ENCODE results near the gene LIF.
"Not testable (repeated sequence)": the region's sequence is repeated elsewhere in the genome, so short reads cannot be mapped to it uniquely, and the experiment has no call there.

The LIF gene

DNA sequence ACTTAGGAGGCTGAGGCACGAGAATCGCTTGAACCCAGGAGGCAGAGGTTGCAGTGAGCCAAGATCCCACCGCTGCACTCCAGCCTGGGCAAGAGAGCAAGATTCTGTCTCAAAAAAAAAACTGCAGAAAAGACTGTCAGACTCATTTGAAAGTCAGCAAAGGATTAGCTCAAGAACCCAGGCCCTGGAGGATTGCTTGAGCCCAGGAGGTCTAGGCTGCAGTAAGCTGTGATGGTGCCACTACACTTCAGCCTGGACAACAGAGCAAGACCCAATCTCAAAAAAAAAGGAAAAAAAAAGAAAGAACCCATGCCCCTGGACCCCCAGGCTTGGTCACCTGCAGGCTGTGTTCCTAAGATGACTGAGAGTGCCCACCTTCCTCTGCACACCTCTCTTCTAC, 16.2 kb downstream of the LIF start:
- in situ Hi-C loops (cut with HindIII; ENCODE audit: low sequenced_read_pairs), result no loop called here

DNA sequence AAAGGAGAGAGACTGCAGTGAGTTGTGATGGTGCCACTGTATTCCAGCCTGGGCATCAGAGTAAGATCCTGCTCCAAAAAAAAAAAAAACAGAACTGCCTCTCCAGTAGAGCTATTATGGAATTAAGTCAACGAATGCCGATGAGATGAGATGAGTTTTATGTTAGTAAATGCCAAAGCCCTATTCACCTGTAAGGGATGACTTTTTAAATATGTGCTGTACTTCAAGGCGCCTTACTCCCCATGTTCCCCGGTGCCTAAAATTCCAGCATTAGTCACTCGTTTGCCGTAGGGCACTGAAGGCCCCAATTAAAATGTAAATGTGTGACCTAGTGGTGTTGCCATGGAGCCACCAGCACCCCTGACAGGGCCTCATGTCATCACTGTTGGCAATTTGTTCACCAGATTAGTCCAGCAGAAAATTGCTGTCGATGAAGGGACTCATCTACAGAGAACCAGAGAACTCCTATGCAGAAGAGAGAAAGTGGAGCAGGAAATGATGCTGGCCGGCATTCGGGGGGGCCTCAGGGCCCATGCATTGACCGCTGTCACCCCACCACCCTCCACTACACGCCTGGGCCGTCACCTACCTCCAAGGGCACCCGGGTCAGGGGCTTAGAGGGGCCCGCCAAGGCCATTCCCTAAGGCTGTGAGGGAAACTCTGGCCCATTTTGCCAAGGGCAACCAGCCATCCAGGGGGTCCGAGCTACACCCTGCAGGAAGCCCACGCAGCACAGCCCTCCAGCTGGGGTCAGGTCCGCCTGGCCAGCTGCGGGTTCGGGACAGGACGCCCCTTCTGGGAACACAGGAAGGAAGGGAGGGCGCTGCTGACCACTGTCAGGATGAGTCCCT, 17.8 kb downstream of the LIF start:
- in situ Hi-C loops (cut with HindIII; ENCODE audit: low sequenced_read_pairs), result no loop called here

DNA sequence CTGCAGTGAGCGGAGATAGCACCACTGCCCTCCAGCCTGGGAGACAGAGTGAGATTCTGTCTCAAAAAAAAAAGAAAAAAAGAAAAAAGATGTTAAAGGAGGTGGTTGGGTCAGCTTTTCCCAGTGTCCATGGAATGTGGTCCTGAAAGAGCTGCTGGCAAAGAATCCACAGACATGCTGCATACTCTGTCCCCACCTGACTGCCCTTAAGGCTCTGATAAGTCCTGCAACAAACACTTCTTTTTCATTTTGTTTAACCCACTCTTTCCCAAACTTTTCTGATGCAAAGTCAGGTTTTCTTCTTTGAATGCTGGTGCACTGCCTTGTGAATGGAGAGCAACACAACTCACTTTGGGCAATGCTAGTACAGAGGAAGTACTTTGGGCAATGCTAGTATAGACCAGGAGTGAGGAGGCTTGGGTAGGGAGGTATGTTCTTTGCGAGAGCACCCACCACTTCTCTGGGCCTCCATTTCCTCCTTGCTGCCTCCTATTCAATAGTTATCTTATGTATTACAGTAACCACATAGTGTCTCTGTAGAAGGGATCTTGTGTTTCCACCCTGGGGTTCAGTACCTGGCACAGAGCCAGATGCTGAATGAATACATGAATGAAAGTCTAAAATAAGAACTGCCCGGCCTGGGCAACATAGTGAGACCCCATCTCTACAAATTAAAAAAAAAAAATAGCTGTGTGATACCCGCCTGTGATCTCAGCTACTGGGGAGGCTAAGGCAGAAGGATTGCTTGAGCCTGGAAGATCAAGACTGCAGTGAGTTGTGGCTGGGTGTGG, 18.9 kb downstream of the LIF start:
- in situ Hi-C loops (cut with HindIII; ENCODE audit: low sequenced_read_pairs), result no loop called here

DNA sequence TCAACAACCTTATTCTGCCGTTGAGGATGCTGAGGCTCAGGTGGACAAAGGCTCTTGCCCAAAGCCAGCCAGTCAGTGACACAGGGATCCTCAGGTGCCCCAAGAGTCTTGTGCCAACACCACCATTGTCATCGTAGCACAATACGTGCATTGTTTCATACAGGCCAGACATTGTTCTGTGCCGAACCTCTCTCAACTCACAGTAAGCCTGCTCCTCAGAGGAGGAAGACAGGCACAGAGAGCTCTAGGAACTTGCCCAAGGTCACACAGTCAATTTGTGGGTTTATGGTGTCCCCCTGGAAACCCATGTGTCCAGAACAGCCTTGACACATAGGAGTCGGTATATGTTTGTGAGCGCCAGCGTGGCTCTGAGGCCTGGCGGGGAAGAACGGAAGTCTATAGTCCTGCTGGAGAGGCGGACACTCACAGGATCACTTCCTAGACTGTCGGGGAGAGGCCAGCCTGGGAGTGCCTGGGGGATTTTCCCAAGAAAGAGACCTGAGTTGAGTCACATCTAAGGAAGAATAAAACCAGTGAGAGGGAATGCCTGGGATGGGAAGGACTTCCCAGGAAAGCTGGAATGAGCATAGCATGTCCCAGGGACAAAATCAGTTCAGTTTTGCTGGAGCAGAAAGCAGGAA, 20.2 kb downstream of the LIF start:
- in situ Hi-C loops (cut with HindIII; ENCODE audit: low sequenced_read_pairs), result no loop called here

DNA sequence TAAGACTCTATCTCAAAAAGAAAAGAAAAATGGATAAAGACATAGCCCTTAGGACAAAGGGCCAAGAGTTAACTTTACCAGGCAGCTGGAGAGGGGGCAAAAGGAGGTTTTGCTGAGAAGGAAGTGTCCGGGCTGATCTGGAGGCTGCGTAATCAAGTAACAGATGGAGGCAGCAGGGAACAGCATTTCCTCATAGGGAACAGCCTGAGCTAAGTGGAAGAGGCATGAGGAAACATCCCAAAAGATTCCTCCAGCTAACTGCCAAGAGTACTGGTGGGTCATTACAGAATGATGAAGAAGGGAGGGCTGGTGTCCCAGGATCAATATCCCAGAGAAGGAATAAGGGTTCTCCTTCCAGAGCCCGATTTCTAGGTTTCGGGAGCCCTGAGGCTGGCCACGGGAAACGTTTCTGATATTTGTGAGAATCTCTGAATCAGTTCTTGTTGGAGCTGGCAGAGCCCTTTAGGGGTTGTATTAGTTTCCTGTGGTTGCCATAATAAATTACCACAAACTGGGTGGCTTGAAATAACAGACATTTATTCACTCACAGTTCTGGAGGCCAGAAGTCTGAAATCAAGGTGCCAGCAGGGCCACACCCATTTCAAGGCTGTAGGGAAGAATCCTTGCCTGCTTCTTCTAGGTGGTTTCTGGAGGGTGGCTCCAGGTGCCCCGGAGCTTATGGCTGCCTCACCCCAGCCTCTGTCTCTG, 21.2 kb downstream of the LIF start:
- in situ Hi-C loops (cut with HindIII; ENCODE audit: low sequenced_read_pairs), result no loop called here

DNA sequence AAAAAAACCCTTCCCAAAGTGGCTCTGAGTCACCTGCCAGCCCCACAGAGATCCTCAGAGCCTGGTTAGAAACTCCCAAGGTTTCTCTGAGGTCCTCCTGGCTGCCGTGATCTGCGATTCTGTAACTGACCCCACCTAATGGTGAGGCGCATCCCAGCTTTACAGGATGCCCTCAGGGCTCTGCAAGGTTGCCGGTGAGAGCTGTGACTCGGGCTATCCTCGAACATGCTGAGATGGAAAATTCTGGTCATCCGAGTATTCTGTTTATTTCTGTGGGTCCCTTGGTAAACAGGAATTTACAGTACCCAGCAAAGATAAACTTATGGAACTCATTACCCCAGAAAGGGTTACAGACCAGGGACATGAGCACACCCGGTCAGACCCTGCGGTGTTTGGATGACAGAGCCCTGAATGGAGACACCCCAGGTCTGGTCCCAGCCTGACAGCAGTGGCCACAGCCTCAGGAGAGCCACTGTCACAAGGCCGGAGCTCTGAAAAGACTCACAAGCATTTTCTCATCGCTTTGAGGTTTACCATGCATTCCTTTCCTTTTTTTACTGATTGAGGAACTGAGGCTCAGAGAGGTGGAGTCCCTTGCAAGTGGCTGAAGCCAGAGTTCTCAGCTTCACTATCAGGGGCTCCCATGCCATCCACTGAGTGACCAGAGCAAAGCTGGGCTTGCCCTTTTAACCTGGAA, 22.2 kb downstream of the LIF start:
- in situ Hi-C loops (cut with HindIII; ENCODE audit: low sequenced_read_pairs), result no loop called here

DNA sequence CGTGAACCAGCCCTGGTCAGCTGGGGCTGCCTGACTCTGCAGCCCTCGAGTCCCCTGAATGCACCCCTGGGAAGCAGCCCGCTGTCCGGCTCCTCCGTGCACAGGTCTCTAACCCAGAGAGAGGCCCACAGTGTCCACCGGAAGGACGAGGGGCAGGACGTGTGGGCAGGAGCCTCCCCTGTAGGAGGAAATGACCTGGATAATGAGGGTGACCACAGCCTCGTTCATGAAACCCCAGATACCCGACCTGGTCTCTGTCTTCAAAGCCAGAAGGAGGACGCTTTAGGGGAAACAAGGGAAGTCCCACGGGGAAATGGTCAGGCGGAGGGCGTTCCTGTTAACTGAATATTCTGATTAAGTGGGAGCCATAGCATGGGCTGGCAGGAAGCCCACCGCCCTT, 23.3 kb downstream of the LIF start:
- in situ Hi-C loops (cut with HindIII; ENCODE audit: low sequenced_read_pairs), result no loop called here

DNA sequence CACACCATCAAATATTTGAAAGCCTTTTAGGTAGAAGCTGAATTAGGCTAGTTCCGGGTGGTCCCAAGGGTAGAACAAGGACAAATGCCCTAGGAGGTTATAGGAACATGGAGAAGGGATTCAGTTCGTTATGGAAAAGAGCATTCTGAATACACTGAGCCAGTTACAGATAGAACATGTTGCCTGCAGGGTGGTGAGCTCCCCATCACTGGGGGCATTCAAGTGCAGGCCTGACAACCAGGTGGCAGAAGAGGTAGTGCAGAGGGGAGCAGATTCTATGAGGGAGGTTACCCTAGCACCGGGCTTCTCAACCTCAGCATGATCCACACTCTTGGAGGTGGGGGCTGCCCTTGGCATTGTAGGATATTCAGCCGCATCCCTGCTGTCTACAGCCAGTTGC, 24.2 kb downstream of the LIF start:
- in situ Hi-C loops (cut with HindIII; ENCODE audit: low sequenced_read_pairs), result no loop called here

DNA sequence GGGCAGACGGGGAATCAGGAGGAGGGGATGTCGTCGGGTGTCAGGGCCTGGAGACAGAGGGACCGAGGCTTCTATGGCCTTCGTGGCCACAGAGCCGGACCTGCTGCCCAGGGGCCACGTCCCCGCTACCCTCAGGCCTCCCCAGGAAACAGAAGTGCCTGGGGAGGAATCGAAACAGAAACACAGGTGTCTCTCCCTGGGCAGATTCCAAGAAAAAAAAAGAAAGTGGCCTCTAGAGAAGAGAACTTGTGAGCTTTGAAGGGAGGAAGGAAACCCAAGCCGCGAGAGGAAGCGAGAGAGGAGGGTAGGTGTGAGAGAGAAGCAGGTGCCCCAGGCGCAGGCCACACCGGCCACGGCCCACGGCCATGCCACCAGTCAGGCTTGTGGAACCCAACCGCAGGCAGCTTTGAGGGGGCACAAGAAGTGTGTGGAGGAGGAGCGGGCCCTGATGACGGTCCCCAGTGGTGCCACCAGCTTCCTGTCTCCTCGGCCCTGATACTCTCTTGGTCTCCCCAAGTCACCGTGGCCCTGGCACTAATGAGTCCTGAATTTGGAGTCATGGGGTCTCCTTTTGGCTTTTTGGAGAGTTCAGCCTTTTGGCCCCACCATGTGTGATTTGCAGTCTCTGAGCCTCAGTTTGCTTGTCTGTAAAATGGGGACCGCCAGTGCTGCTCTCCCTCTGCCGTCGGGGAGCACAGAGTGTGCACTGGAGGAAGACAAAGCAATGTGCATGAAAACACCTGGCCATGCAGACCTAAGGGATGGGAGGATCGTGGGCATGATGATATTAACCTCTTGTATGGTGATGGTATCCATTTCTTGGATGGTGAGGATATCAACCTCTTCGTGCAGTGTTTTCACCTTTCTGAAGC, 25.2 kb downstream of the LIF start:
- in situ Hi-C loops (cut with HindIII; ENCODE audit: low sequenced_read_pairs), result no loop called here

DNA sequence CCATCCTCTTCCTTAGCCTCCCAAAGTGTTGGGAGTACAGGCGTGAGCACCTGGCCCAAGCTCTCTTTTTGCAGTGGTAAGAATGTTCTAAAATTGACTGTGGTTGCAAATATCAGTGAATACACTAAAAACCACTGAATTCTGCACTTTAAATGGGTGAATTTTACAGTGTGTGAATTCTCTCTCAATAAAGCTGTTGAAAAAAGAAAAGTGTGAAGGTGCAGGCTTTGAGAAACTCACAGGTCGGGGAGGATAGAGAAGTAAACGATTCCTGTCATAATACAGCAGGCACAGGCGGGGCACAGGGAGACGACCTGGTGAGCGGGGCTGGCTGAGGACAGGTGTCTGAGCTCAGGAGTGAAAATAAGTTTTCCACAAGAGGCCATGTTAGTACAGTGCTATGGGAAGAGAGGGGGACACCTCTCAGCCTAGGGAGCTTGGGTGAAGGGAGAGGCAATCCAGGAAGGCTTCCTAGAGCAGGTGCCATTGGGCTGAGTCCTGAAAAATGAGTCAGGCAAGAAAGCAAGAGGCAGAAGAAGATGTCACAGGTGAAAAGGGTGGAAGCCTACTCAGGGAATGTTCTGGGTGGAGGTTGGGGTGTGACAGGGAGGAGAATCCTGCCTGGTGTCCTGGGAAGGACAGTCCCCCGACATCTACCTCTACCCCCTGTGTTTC, 26.1 kb downstream of the LIF start:
- in situ Hi-C loops (cut with HindIII; ENCODE audit: low sequenced_read_pairs), result no loop called here

DNA sequence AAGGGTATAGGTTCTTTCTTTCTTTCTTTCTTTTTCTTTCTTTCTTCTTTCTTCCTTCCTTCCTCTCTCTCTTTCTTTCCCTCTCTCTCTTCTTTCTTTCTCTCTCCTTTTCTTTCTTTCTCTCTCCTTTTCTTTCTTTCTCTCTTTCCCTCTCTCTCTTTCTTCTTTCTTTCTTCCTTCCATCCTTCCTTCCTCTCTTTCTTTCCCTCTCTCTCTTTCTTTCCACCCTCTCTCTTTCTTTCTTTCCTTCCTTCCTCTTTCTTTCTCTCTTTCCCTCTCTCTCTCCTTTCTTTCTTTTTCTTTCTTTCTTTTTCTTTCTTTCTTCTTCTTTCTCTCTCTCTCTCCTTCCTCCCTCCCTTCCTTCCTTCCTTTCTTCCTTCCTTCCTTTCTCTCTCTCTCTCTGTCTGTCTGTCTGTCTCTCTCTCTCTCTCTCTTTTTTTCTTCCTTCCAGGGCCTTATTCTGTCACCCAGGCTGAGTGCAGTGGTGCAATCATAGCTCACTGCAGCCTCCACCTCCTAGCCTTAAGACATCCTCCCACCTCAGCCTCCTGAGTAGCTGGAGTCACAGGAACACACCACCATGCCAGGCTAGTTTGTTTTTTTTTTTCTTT, 26.8 kb downstream of the LIF start:
- in situ Hi-C loops (cut with HindIII; ENCODE audit: low sequenced_read_pairs), result no loop called here

DNA sequence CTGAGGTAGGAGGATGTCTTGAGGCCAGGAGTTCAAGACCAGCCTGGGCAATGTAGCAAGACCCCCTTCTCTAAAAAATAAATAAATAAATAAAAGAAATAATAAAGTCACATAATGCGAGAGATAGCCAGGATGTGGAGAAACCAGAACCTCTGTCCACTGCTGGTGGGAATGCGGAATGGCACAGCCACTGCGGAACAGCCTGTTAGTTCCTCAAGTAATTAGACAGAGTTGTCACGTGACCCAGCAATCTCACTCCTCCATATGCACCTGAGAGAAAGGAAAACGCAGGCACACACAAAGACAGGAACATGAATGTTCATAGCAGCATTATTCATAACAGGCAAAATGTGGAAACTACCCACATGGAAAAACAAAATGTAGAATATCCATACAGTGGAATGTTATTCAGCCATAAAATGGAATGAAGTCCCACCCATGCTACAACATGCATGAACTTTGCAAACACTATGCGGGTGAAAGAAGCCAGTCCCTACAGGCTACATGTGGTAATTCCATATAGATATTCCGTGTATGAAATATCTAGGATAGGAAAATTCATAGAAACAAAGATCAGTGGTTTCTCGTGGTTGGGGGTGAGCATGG, 27.4 kb downstream of the LIF start:
- in situ Hi-C loops (cut with HindIII; ENCODE audit: low sequenced_read_pairs), result no loop called here

DNA sequence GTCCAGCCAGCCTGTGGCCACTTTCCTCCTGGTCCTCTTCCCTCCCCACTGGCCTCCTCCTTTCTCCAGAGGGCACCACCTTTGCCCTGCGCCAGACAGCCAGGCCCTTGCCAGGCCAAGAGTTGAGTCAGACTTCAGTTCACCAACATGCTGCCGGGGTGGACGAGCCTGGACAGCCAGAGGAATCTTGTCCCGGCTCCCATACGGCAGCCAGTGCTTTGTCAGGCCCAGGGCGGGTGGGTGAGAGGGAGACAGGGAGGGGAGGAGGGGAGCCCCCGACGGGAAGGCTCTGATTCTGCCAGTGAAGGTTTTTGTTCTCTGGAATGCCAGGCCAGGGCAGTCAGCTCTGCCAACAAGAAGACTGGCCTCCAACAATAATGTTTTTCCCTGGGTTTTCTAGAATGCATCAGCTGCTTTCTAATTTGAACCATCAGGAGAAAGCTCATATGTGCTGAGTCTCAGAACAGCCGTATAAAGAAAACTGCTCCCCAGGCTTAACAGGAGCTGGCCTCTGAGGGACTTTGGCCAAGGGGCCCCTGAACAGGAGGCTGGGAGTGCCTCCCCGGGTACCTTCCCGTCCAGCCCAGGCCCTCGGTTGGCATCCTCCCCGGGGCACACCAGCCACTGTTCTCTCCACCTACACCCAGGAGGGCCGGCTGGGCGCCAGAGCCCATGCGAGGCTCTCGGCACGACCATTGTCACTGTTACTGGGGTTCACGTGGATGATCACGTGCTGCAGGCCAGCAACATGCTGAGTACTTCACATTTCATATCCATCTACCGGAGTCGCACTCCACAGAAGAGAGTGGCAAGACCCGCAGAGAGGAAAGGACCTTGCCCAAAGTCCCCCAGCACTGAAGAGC, 28.6 kb downstream of the LIF start:
- in situ Hi-C loops (cut with HindIII; ENCODE audit: low sequenced_read_pairs), result no loop called here

DNA sequence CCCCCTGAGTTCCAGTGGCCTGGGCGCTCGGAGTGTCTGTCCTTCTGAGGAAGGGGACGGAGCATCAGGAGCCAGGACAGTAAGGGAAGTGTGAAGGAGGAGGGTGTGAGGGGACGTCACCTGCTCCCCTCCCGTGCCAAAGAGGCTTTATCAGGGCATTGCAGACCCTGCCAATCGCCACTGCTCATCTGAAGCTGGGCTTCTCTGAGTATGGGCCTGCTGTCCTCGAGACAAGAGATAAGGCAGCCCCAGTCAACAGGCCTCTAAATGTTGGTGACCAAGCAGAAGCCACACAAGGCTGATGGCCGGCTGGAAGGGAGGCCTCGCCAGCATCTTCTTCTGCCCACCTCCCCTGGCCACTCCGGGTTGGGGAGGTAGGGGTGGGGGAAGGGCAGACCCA, 29.8 kb downstream of the LIF start:
- in situ Hi-C loops (cut with HindIII; ENCODE audit: low sequenced_read_pairs), result no loop called here

DNA sequence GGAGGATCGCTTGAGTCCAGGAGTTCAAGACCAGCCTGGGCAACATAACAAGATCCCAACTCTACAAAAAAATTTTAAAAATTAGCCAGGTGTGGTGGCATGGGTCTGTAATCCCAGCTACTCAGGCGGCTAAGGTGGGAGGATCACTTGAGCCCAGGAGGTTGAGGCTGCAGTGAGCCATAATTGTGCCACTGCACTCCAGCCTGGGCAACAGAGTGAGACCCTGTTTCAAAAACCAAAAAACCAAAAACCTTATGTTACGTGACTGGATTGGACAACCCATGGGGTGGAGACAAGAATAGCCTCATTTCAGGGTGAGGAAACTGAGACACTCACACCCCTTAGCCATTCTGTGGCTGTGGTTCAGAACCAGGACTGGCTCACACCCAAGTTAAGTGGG, 30.3 kb downstream of the LIF start:
- in situ Hi-C loops (cut with HindIII; ENCODE audit: low sequenced_read_pairs), result not testable (repeated sequence)

DNA sequence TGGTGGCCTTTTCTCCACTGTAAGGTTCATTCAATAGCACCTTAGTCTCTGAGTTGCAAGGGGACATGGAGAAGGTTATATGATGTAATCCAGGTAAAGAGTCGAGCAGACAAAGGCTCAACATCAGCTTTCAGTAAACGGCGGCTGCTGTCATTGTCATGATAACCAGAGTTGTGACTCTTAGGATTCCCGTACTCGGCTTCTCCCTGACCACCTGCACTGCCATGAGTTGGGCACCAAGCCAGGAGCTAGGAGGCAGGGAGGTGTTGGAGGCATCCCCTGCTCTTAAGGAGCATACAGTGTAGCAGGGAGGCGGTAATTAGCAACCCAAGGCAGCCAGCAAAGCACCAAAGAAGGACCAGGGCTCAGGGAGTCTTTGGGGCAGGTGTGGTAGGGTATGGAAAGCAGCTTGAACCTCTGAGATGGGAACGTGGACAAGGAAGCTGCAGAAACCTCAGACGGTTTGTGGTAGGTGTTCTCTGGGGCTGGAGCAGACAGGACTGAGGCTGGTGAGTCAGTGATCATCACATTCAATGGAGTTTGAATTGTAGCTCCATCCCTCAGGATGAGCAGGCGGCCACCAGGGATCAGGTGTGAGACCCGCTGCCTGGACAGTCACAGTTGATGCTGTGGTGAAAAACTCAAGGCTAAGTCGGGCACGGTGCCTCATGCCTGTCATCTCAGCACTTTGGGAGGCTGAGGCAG, 31.7 kb downstream of the LIF start:
- in situ Hi-C loops (cut with HindIII; ENCODE audit: low sequenced_read_pairs), result no loop called here

DNA sequence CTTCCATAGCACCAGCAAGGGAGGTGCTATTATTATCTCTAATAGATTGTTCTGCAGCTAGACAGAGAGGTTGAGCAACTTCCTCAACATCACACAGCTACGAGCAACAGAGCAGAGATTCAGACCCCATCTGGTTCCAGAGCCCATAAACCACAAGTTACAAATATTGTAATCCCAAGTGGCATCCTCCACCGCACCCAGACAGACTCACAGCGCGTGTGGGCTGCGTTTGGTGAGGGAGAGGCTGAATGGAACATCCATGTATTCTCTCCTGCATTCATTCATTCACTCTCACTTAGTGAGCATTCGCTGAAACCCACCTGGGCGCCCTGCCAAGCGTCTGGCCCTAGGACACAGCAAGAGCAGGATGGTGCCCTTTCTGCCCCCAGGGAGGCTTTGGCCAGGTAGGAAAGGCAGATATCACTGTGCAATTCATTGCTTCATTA, 33.5 kb downstream of the LIF start:
- in situ Hi-C loops (cut with HindIII; ENCODE audit: low sequenced_read_pairs), result no loop called here
